H1 (cell line): ENCODE measurements around the gene LY6G6F. TPM values are rescaled to one million over a fixed set of nuclear protein-coding genes. Genes with fewer than 3 reads are reported as not detected.
A peak's percentile ranks its signal among the peaks of the same experiment; 100 is the strongest.

Experiments
- CTCF ChIA-PET: fragments of 300-600 bp; sonication (Branson Sonifier 250); formaldehyde crosslinking; loops from one replicate; lab custom pipeline; 2021; ENCODE audit not compliant: partially characterized antibody; lab: Charles Lee
- POLR2A ChIA-PET: fragments of 300-600 bp; sonication (Branson Sonifier 250); formaldehyde crosslinking; loops from one replicate; lab custom pipeline; 2021; ENCODE audit warnings: inconsistent platforms; ENCODE audit not compliant: partially characterized antibody; lab: Charles Lee
- DNase-seq, 2 experiments: peaks; one replicate each; pipeline versions ENCODE4 v3.0.0 to v3.0.0-alpha.2; 2010 to 2022; ENCODE audit warnings: low spot score in 2 of 2, low read depth in 1 of 2, mixed read lengths in 1 of 2
- FAIRE-seq: peaks from 2 replicates; lab custom pipeline; 2011; peaks lifted over from hg19 to GRCh38; lab: Jason Lieb, UNC
- H2AFZ ChIP-seq: 2 replicates; pipeline ENCODE4 v1.8.1; 2012; ENCODE audit warnings: low read length, inconsistent platforms
- H2AK5ac ChIP-seq: 2 replicates; pipeline ENCODE4 v1.6.1; 2013; ENCODE audit warnings: low read depth, low read length
- H2BK120ac ChIP-seq: replicated peaks from 2 replicates; pipeline ENCODE3; 2013; ENCODE audit warnings: low read depth, low read length, inconsistent platforms
- H2BK12ac ChIP-seq: 2 replicates; pipeline ENCODE4 v1.6.1; 2013; ENCODE audit warnings: low read depth, low read length
- H2BK15ac ChIP-seq: 2 replicates; pipeline ENCODE4 v1.6.1; 2013; ENCODE audit warnings: low read length
- H2BK20ac ChIP-seq: 2 replicates; pipeline ENCODE4 v1.6.1; 2013; ENCODE audit warnings: low read length
- H2BK5ac ChIP-seq: 2 replicates; pipeline ENCODE4 v1.6.1; 2013; ENCODE audit warnings: low read depth, low read length
- H3K14ac ChIP-seq: 2 replicates; pipeline ENCODE4 v1.6.1; 2013; ENCODE audit warnings: inconsistent platforms; ENCODE audit not compliant: insufficient read length
- H3K18ac ChIP-seq: 2 replicates; pipeline ENCODE4 v1.6.1; 2013; ENCODE audit warnings: low read length; ENCODE audit errors: extremely low read depth
- H3K23ac ChIP-seq: 2 replicates; pipeline ENCODE4 v1.6.1; 2013; ENCODE audit warnings: inconsistent platforms; ENCODE audit not compliant: insufficient read length
- H3K23me2 ChIP-seq: 2 replicates; pipeline ENCODE4 v1.6.1; 2013; ENCODE audit warnings: low read depth, low read length
- H3K27ac ChIP-seq: 2 replicates; pipeline ENCODE4 v1.6.1; 2011; ENCODE audit warnings: low read depth, low read length, inconsistent platforms
- H3K27me3 ChIP-seq, 4 experiments: replicated peaks in 1 of 4; 1 replicate in 1 of 4; 2 replicates in 3 of 4; pipeline versions ENCODE4 v1.6.1 to v1.8.1; 2011 to 2013; ENCODE audit warnings: low read length in 3 of 4, mild to moderate bottlenecking in 3 of 4, inconsistent platforms in 2 of 4, mixed read lengths in 2 of 4, moderate library complexity in 1 of 4; ENCODE audit not compliant: control insufficient read depth in 3 of 4, insufficient read depth in 3 of 4; ENCODE audit errors: extremely low read depth in 1 of 4
- H3K36me3 ChIP-seq, 4 experiments: 2 replicates each; pipeline versions ENCODE4 v1.6.1 to v1.8.1; 2011 to 2013; ENCODE audit warnings: mild to moderate bottlenecking in 4 of 4, low read length in 3 of 4, moderate library complexity in 2 of 4, control low read depth in 1 of 4, inconsistent platforms in 1 of 4; ENCODE audit not compliant: insufficient read depth in 4 of 4, control insufficient read depth in 2 of 4
- H3K4ac ChIP-seq: replicated peaks from 2 replicates; pipeline ENCODE3; 2013; ENCODE audit warnings: low read length, low read depth, mixed read lengths, inconsistent platforms; ENCODE audit not compliant: insufficient read length
- H3K4me1 ChIP-seq, 4 experiments: replicated peaks in 1 of 4; 1 replicate in 1 of 4; 2 replicates in 3 of 4; pipeline versions ENCODE4 v1.6.1 to v1.8.1; 2011 to 2013; ENCODE audit warnings: low read length in 3 of 4, inconsistent platforms in 2 of 4, mixed read lengths in 1 of 4; ENCODE audit not compliant: insufficient read depth in 4 of 4, control insufficient read depth in 3 of 4
- H3K4me2 ChIP-seq, 2 experiments: 2 replicates each; pipeline versions ENCODE4 v1.6.1 to v1.8.1; 2011 to 2013; ENCODE audit warnings: low read depth in 2 of 2, low read length in 2 of 2, control low read depth in 1 of 2, inconsistent platforms in 1 of 2, mild to moderate bottlenecking in 1 of 2; ENCODE audit not compliant: insufficient read depth in 1 of 2
- H3K4me3 ChIP-seq, 4 experiments: fragments of 200-600, 300-600 bp in 1 of 4; sonication (generic), shearing (Covaris generic), sonication (Bioruptor Twin) in 1 of 4; 2 replicates each; pipeline versions ENCODE4 v1.5.1 to v1.8.1; 2011 to 2016; ENCODE audit warnings: low read length in 4 of 4, low read depth in 3 of 4, control low read depth in 2 of 4, inconsistent platforms in 2 of 4, mild to moderate bottlenecking in 2 of 4, mixed read lengths in 1 of 4, moderate library complexity in 1 of 4; ENCODE audit not compliant: insufficient read depth in 2 of 4; ENCODE audit errors: extremely low read depth in 1 of 4
- H3K56ac ChIP-seq: replicated peaks from 2 replicates; pipeline ENCODE3; 2013; ENCODE audit warnings: low read depth, mild to moderate bottlenecking, mixed read lengths, low read length, inconsistent platforms; ENCODE audit not compliant: insufficient read length
- H3K79me1 ChIP-seq: 2 replicates; pipeline ENCODE4 v1.6.1; 2013; ENCODE audit warnings: low read depth, low read length, control low read depth
- H3K79me2 ChIP-seq, 2 experiments: 2 replicates each; pipeline versions ENCODE4 v1.6.1 to v1.8.1; 2012 to 2013; ENCODE audit warnings: low read length in 2 of 2, mild to moderate bottlenecking in 2 of 2, inconsistent platforms in 1 of 2; ENCODE audit not compliant: insufficient read depth in 2 of 2, control insufficient read depth in 1 of 2
- H3K9ac ChIP-seq, 4 experiments: replicated peaks in 1 of 4; 1 replicate in 1 of 4; 2 replicates in 3 of 4; pipeline versions ENCODE4 v1.6.1 to v1.8.1; 2011 to 2013; ENCODE audit warnings: low read depth in 3 of 4, low read length in 3 of 4, control low read depth in 2 of 4, mild to moderate bottlenecking in 2 of 4, moderate library complexity in 2 of 4, inconsistent platforms in 1 of 4; ENCODE audit errors: extremely low read depth in 1 of 4
- H3K9me3 ChIP-seq, 2 experiments: 2 replicates each; pipeline versions ENCODE4 v1.6.1 to v1.8.1; 2012 to 2013; ENCODE audit warnings: mild to moderate bottlenecking in 2 of 2, moderate library complexity in 2 of 2, control low read depth in 1 of 2, inconsistent platforms in 1 of 2, low read depth in 1 of 2, low read length in 1 of 2, mixed read lengths in 1 of 2; ENCODE audit not compliant: insufficient read depth in 2 of 2
- H4K20me1 ChIP-seq, 2 experiments: replicated peaks in 1 of 2; 2 replicates each; pipeline versions ENCODE3 to v1.8.1; 2011 to 2013; ENCODE audit warnings: inconsistent platforms in 2 of 2, low read length in 2 of 2, mild to moderate bottlenecking in 1 of 2; ENCODE audit not compliant: insufficient read depth in 2 of 2, control insufficient read depth in 1 of 2
- H4K5ac ChIP-seq: 2 replicates; pipeline ENCODE4 v1.6.1; 2013; ENCODE audit warnings: low read length, low read depth, mixed read lengths, inconsistent platforms; ENCODE audit not compliant: insufficient read length
- H4K8ac ChIP-seq: 2 replicates; pipeline ENCODE4 v1.8.0; 2013; ENCODE audit warnings: mild to moderate bottlenecking, moderate library complexity, low read length, inconsistent platforms; ENCODE audit not compliant: insufficient read depth; ENCODE audit errors: extremely low read depth
- H4K91ac ChIP-seq: replicated peaks from 2 replicates; pipeline ENCODE3; 2013; ENCODE audit warnings: low read length, mixed read lengths, inconsistent platforms; ENCODE audit not compliant: insufficient read length
- ASH2L ChIP-seq: fragments of 200-600, 300-600 bp; sonication (generic); IDR thresholded peaks from one replicate; pipeline ENCODE4 v1.7.1; 2017; ENCODE audit warnings: low read length
- CHD1 ChIP-seq: IDR thresholded peaks from 2 replicates; pipeline ENCODE4 v1.6.1; 2012; ENCODE audit warnings: low read depth, low read length, improper control_type of control experiment
- SIRT6 ChIP-seq: IDR thresholded peaks from one replicate; pipeline ENCODE4 v1.7.1; 2012; ENCODE audit warnings: low read length, inconsistent platforms
- SP1 ChIP-seq: IDR thresholded peaks from 2 replicates; pipeline ENCODE4 v1.6.1; 2011; ENCODE audit warnings: low read depth, low read length
- TCF12 ChIP-seq: IDR thresholded peaks from 2 replicates; pipeline ENCODE4 v1.6.1; 2011; ENCODE audit warnings: low read depth, mild to moderate bottlenecking, low read length
- WGBS, 2 experiments: shearing (Covaris generic) in 1 of 2; methylation state at CpG; one replicate each; pipeline versions ENCODE4 v1.1.6 to v1.1.7; 2013 to 2015; ENCODE audit warnings: low lambda C conversion rate in 2 of 2, mixed read lengths in 2 of 2, inconsistent platforms in 1 of 2, low coverage in 1 of 2, missing lambda C conversion rate in 1 of 2; ENCODE audit not compliant: insufficient replicate concordance in 2 of 2, insufficient coverage in 1 of 2, insufficient read length in 1 of 2; ENCODE audit errors: extremely low coverage in 1 of 2, missing lambda C conversion rate in 1 of 2; 5-methylcytosine and 5-hydroxymethylcytosine counted together
- polyA plus RNA-seq, 7 experiments: library from polyadenylated mRNA; depleted of rRNA in 3 of 7; stranded (reverse) in 5 of 7; unstranded in 2 of 7; fragments of >200 nt in 5 of 7; fragments of 200-250 nt in 2 of 7; gene quantifications; 1 replicate in 5 of 7; 2 replicates in 1 of 7; 4 replicates in 1 of 7; pipeline versions ENCODE4 v1.2.1 to v1.2.3, GENCODE V29; 2011 to 2013; ENCODE audit warnings: missing spikeins in 2 of 7, mixed read lengths in 2 of 7
- total RNA-seq: library from RNA; stranded (reverse); fragmentation: NEBNext Ultra II Directional; extraction: Animal tissue kit (Norgen Biotek cat#: 25700); gene quantifications from 2 replicates; pipeline ENCODE4 v1.2.1, GENCODE V29; 2021

Gene LY6G6F
- total and polyA plus RNA-seq, 2 of the 8 experiments (the other 6 are each of a cell fraction or from before 2014, with no cell fraction given) = not detected

GRCh38 chr6:31718265-31718664, 11.6 kb downstream of the LY6G6F start:
- H3K79me2 ChIP-seq = no peaks in the 10 kb centered on the region
- H2BK12ac ChIP-seq = no peak overlapping the region
- H3K4me1 ChIP-seq = peaks cover 11 to 29% (median 27%) of the 10 kb centered on the region in 4 experiments
- H2AFZ ChIP-seq = no peak overlapping the region
- H4K91ac ChIP-seq = no peak overlapping the region
- H3K18ac ChIP-seq = no peak overlapping the region
- H3K27me3 ChIP-seq = no peaks in the 10 kb centered on the region; a peak in 1 of 7 replicates
- no peak overlapping the region for H3K9ac ChIP-seq
- no peak overlapping the region for H2BK20ac ChIP-seq
- H4K20me1 ChIP-seq = no peaks in the 10 kb centered on the region
- DNase-seq (no peak), FAIRE-seq (no peak)
- no peak overlapping the region for H4K8ac ChIP-seq
- no peak overlapping the region for H2BK15ac ChIP-seq
- no peak overlapping the region for H3K23ac ChIP-seq
- WGBS, 2 experiments = 70% methylated on average over 1 of the region's 1 CpG; no CpG with 5 or more reads in 1 of the 2 experiments
- no peak overlapping the region for H3K4ac ChIP-seq
- peak overlapping the region in 2 of 4 experiments; percentile 9 to 20; a peak in 3 of 8 replicates for H3K4me3 ChIP-seq
- POLR2A ChIA-PET = interaction anchor here (1.0 to 3.5 kb wide), 3 partner anchors 17 to 78 kb away, joined by 3 to 10 read pairs (median 5); partner anchors contain the start of gene MSH5
- CTCF ChIA-PET = interaction anchor here (1.0 to 1.4 kb wide), 5 partner anchors 12 to 73 kb away, joined by 3 to 5 read pairs (median 3); partner anchors contain the start of gene LY6G5B
- H3K4me2 ChIP-seq = 0 out of 4 replicates have a peak overlapping the region, but pooled peaks of 1 of the 2 experiments have one; percentile 45
- H3K9me3 ChIP-seq = no peaks in the 10 kb centered on the region
- H3K23me2 ChIP-seq = no peaks in the 10 kb centered on the region
- no peak overlapping the region for H3K14ac ChIP-seq
- no peaks in the 10 kb centered on the region for H3K36me3 ChIP-seq
- H4K5ac ChIP-seq = no peak overlapping the region
- no peak overlapping the region for H3K27ac ChIP-seq
- H2BK120ac ChIP-seq = no peak overlapping the region
- no peaks in the 10 kb centered on the region for H3K79me1 ChIP-seq
- H3K56ac ChIP-seq = no peak overlapping the region
- H2BK5ac ChIP-seq = no peak overlapping the region
- H2AK5ac ChIP-seq = no peak overlapping the region
- TF ChIP-seq SIRT6 (no peak), TCF12 (0 out of 2 replicates have a peak, but pooled peaks have one; percentile 22), ASH2L (peak; percentile 43), SP1 (peak; percentile 72), CHD1 (no peak)
- TF ChIP-seq, all 59 proteins: peak for 3
